Upper lobe of left lung (tissue), 4 donors: Measurements from ENCODE around the gene RABGEF1.

Experiments
- CTCF ChIP-seq, 6 experiments: fragments of 450-650 bp in 4 of 6; fragments of 200-600 bp in 2 of 6; sonication (generic) in 2 of 6; IDR thresholded peaks; one replicate each; pipeline ENCODE4 v1.5.1; 2016 to 2019; ENCODE audit warnings: antibody characterized with exemption in 6 of 6
- POLR2AphosphoS5 ChIP-seq, 2 donors: sonication (generic); formaldehyde crosslinking; IDR thresholded peaks; one replicate each; pipeline ENCODE4 v1.5.1; 2017; ENCODE audit warnings: antibody characterized with exemption in 2 of 2

- TF ChIP-seq POLR2AphosphoS5 (IDR thresholded peaks at IDR 0.05), result peak; percentile 98 to 99
- TF ChIP-seq CTCF (IDR thresholded peaks at IDR 0.05), result peak in 4 of 6 experiments; percentile 63 to 87 (median 80)
Measured at GRCh38 chr7:66844552-66845378, 104.2 kb downstream of the RABGEF1 start.
